ENCODE measurements around the gene CTXND2. TPM values are rescaled to one million over a fixed set of nuclear protein-coding genes. Genes with fewer than 3 reads are reported as not detected.

The CTXND2 gene
- under 0.01 TPM in 1 of 2 replicates, not detected in the other for total RNA-seq

GRCh38 chr1:150887018-150887417 is at the start of gene CTXND2:
Gene CTXND2, plus strand, starts transcription at chr1:150887136. Its CDS starts 25,179 bp downstream, at chr1:150912315.

GRCh38 chr1:150926097-150926741 is 39.3 kb downstream of the CTXND2 start, which contains the start of gene SETDB1:
Gene SETDB1, plus strand, starts transcription at chr1:150926363. Its CDS starts 1,352 bp downstream, at chr1:150927715.

Other genes with a start within 250 kb of the CTXND2 start
- gene GOLPH3L, start 190.0 kb upstream of the CTXND2 start, total RNA-seq = 11.6 and 11.7 TPM in 2 replicates
- gene HORMAD1, start 166.2 kb upstream of the CTXND2 start, total RNA-seq = 1.1 and 1.2 TPM in 2 replicates
- 1.7 and 19.0 TPM in 2 replicates for gene CTSS, start 121.4 kb upstream of the CTXND2 start, total RNA-seq
- 1.3 and 1.7 TPM in 2 replicates for gene CTSK, start 78.9 kb upstream of the CTXND2 start, total RNA-seq
- gene ARNT, start 10.5 kb upstream of the CTXND2 start, total RNA-seq = 14.7 and 16.9 TPM in 2 replicates
- gene SETDB1, start 39.2 kb downstream of the CTXND2 start, total RNA-seq = 19.8 and 34.5 TPM in 2 replicates
- gene CERS2, start 87.7 kb downstream of the CTXND2 start, total RNA-seq = 91.1 and 114 TPM in 2 replicates
- not detected in 2 replicates for gene ANXA9, start 95.2 kb downstream of the CTXND2 start, total RNA-seq
- gene MINDY1, start 119.8 kb downstream of the CTXND2 start, total RNA-seq = 9.6 and 11.6 TPM in 2 replicates
- gene PRUNE1, start 121.3 kb downstream of the CTXND2 start, total RNA-seq = 7.5 and 10.4 TPM in 2 replicates
- 2.4 and 5.5 TPM in 2 replicates for gene BNIPL, start 149.4 kb downstream of the CTXND2 start, total RNA-seq
- gene C1orf56, start 160.6 kb downstream of the CTXND2 start, total RNA-seq = 0.72 and 1.5 TPM in 2 replicates
- 85.7 and 95.4 TPM in 2 replicates for gene CDC42SE1, start 172.5 kb downstream of the CTXND2 start, total RNA-seq
- gene MLLT11, start 173.3 kb downstream of the CTXND2 start, total RNA-seq = 1.9 and 4.6 TPM in 2 replicates
- gene GABPB2, start 183.6 kb downstream of the CTXND2 start, total RNA-seq = 10.7 and 11.8 TPM in 2 replicates

All from tracheal epithelial cell (primary cell).